GM21360 (cell line): ENCODE results near the gene ELFN1.

Experiments
- ATAC-seq: cut with Tn5 transposase; IDR thresholded peaks from one replicate; pipeline ENCODE4 v1.9.1; 2021; ENCODE audit warnings: mild to moderate bottlenecking, moderate library complexity; ENCODE audit not compliant: unreplicated experiment

Gene ELFN1

GRCh38 chr7:1642291-1642731 is 27.8 kb upstream of the ELFN1 start:
- no peak for ATAC-seq

- ATAC-seq: no peak
These were observed 26.6 kb upstream of the ELFN1 start for GRCh38 chr7:1643270-1644092.

- ATAC-seq: no peak
These were observed 25.6 kb upstream of the ELFN1 start for GRCh38 chr7:1644341-1645070.

GRCh38 chr7:1645071-1645409 is 25.0 kb upstream of the ELFN1 start:
- no peak for ATAC-seq

GRCh38 chr7:1645476-1645875 is 24.6 kb upstream of the ELFN1 start:
- no peak for ATAC-seq

GRCh38 chr7:1646391-1646790 is 23.7 kb upstream of the ELFN1 start:
- ATAC-seq: no peak

- no peak for ATAC-seq
These were observed 22.9 kb upstream of the ELFN1 start for GRCh38 chr7:1646957-1647891.

- ATAC-seq: no peak
These were observed 22.0 kb upstream of the ELFN1 start for GRCh38 chr7:1647961-1648672.

- ATAC-seq: no peak
These were observed 20.2 kb upstream of the ELFN1 start for GRCh38 chr7:1649751-1650326.

- ATAC-seq: no peak
These were observed 19.6 kb upstream of the ELFN1 start for GRCh38 chr7:1650363-1651030.

GRCh38 chr7:1651031-1651446 is 19.0 kb upstream of the ELFN1 start:
- ATAC-seq: no peak

GRCh38 chr7:1651891-1652290 is 18.2 kb upstream of the ELFN1 start:
- no peak for ATAC-seq

- ATAC-seq: no peak
These were observed 16.6 kb upstream of the ELFN1 start for GRCh38 chr7:1653500-1653899.

GRCh38 chr7:1654111-1654510 is 16.0 kb upstream of the ELFN1 start:
- no peak for ATAC-seq

- no peak for ATAC-seq
These were observed 15.2 kb upstream of the ELFN1 start for GRCh38 chr7:1654738-1655475.

GRCh38 chr7:1659696-1660095 is 10.4 kb upstream of the ELFN1 start:
- no peak for ATAC-seq

GRCh38 chr7:1661461-1661860 is 8.6 kb upstream of the ELFN1 start:
- no peak for ATAC-seq

GRCh38 chr7:1662101-1662500 is 8.0 kb upstream of the ELFN1 start:
- ATAC-seq: no peak

GRCh38 chr7:1662767-1663166 is 7.3 kb upstream of the ELFN1 start:
- ATAC-seq: no peak
